Tibial nerve (tissue), 3 donors: ENCODE data around the gene NUP88.
A peak's percentile ranks its signal among the peaks of the same experiment; 100 is the strongest.

Source experiments
- POLR2A ChIP-seq, 2 donors: fragments of 450-650 bp; IDR thresholded peaks; one replicate each; pipeline ENCODE4 v1.6.1; 2017; ENCODE audit warnings: antibody characterized with exemption in 2 of 2, mild to moderate bottlenecking in 2 of 2, moderate library complexity in 2 of 2
- TF ChIP-seq, protein P1 (sequence below), 5 experiments: fragments of 200-600 bp in 3 of 5; fragments of 450-650 bp in 2 of 5; sonication (generic) in 3 of 5; IDR thresholded peaks; one replicate each; pipeline ENCODE4 v1.5.1; 2016 to 2019; ENCODE audit warnings: antibody characterized with exemption in 5 of 5, mild to moderate bottlenecking in 3 of 5, moderate library complexity in 2 of 5

DNA sequence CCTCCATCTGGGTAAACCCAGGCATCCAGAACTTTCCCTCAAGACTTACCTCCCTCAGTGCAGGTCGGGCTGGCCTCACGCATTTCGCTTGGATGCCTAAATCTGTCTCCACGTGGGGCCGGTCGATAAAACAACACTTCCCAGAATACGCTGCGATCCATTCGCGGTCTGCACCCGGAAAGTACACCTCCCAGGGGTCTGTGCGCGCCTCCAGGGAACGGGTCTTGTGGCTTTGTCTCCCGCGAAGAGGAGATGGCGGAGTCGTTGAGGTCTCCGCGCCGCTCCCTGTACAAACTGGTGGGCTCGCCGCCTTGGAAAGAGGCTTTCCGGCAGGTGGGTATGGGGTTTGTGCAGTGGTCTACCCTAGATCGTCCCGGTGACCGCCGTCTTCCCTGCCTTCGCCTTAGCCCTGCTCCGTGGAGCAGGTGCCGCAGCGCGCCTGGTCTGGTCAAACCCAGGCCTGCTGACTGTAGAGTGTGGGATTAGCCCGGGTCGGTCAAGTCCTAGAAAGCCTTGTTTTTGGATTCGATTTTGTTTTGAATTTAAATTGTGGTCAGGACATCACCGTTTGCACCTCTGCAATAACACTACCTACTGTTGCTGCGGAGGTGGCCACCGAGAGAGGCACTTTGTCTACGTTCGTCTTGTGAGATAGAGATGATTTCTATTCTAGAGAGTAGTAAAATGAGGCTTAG is 644 bp upstream of the NUP88 start, which contains the start of gene RPAIN:
- TF ChIP-seq, protein P1, sequence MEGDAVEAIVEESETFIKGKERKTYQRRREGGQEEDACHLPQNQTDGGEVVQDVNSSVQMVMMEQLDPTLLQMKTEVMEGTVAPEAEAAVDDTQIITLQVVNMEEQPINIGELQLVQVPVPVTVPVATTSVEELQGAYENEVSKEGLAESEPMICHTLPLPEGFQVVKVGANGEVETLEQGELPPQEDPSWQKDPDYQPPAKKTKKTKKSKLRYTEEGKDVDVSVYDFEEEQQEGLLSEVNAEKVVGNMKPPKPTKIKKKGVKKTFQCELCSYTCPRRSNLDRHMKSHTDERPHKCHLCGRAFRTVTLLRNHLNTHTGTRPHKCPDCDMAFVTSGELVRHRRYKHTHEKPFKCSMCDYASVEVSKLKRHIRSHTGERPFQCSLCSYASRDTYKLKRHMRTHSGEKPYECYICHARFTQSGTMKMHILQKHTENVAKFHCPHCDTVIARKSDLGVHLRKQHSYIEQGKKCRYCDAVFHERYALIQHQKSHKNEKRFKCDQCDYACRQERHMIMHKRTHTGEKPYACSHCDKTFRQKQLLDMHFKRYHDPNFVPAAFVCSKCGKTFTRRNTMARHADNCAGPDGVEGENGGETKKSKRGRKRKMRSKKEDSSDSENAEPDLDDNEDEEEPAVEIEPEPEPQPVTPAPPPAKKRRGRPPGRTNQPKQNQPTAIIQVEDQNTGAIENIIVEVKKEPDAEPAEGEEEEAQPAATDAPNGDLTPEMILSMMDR (IDR thresholded peaks at IDR 0.05): no peak
- peak; percentile 20 to 49 for TF ChIP-seq POLR2A (IDR thresholded peaks at IDR 0.05)
